ENCODE results near the gene SEPTIN7. TPM values are rescaled to one million over a fixed set of nuclear protein-coding genes. Genes with fewer than 3 reads are reported as not detected.

SEPTIN7 gene
- total RNA-seq, 1 donor: 351 TPM

DNA sequence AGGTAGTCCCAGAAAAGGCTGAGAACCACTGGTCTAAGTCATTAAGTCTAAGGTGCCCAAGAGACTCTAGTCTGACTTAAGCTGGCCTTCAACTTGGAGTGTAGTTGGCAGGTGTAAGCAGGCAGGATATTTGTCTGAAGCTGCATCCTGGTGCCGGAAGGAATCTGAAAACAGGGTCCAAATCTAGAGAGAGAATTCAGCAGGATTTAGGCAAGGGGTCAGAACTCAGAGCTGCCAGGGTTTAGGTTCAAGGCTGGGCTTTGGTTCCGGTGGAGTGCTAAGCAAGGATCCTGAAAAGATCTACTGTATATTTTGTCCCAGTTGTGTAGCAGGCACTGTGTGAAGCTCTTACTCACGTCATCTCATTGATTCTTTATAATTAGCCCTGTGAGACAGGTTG lies 16.5 kb upstream of the SEPTIN7 start:
- TF ChIP-seq, protein P1, sequence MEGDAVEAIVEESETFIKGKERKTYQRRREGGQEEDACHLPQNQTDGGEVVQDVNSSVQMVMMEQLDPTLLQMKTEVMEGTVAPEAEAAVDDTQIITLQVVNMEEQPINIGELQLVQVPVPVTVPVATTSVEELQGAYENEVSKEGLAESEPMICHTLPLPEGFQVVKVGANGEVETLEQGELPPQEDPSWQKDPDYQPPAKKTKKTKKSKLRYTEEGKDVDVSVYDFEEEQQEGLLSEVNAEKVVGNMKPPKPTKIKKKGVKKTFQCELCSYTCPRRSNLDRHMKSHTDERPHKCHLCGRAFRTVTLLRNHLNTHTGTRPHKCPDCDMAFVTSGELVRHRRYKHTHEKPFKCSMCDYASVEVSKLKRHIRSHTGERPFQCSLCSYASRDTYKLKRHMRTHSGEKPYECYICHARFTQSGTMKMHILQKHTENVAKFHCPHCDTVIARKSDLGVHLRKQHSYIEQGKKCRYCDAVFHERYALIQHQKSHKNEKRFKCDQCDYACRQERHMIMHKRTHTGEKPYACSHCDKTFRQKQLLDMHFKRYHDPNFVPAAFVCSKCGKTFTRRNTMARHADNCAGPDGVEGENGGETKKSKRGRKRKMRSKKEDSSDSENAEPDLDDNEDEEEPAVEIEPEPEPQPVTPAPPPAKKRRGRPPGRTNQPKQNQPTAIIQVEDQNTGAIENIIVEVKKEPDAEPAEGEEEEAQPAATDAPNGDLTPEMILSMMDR (IDR thresholded peaks at IDR 0.05; ENCODE audit: insufficient read depth, low read length): no peak

DNA sequence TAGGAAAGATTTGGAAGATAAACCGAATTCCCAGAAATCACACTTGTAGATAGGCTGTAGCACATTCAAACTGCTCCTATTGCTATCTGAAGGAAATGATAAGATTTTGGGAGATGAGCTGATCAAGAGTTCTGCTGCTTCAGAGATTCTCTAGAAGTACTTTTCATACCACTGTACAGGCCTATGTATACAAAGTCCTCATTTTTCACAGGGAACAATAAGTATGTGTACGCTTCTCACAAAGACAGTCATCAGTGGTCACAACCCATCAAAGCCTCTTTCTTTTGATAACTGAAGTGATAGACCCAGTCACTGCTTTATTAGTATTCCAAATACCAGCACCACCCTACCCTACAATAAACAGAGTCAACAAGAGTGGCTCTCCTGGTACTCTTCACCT lies 15.6 kb upstream of the SEPTIN7 start:
- TF ChIP-seq, protein P1 (IDR thresholded peaks at IDR 0.05; ENCODE audit: insufficient read depth, low read length): no peak
- H3K4me3 ChIP-seq (ENCODE audit: low read depth, low read length): no peak overlapping the region
- DNase-seq (ENCODE audit: low read depth): no peak

More for the DNA sequence above, 16.5 kb upstream of the SEPTIN7 start:
- DNase-seq (ENCODE audit: low read depth): no peak
- no peak overlapping the region for H3K4me3 ChIP-seq (ENCODE audit: low read depth, low read length)

DNA sequence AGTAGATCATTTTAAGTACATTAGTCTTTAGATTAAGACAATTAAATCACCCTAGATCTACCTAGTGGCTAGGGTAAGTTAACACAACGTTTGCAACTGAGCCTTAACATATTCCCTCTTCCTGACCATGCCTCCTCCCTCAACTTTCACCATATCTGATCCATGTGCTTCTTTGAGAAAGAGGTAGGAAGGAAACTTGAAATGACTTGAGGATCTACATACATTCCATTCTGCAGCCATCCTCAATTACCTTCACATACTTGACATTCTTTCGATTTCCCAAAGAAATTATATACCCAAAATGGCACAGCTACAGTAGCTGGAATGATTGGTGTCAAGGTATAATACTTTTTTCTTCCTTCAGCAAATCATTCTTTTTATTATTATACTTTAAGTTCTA lies 12.9 kb upstream of the SEPTIN7 start:
- no peak for DNase-seq (ENCODE audit: low read depth)
- H3K4me3 ChIP-seq (ENCODE audit: low read depth, low read length): no peak overlapping the region
- TF ChIP-seq, protein P1 (IDR thresholded peaks at IDR 0.05; ENCODE audit: insufficient read depth, low read length): no peak

DNA sequence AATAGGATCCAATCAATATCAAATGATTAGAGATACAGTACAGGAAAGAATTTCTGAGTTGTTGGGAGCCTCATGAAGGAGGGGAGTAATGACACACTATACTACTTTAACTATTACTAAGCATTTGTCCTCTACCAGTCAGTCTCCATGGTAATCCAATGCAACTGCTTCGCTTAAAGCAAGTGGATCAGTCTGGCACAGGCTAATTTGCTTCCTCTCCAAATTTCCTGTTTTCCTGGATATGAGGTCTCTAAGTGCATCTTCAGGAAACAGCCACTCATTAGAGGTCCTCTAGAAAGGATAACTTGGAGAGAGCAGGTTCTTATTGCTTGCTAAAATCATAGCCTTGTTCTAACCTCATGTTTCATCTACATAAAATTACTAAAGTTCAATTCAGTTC lies 8.4 kb upstream of the SEPTIN7 start:
- no peak for DNase-seq (ENCODE audit: low read depth)
- no peak overlapping the region for H3K4me3 ChIP-seq (ENCODE audit: low read depth, low read length)
- TF ChIP-seq, protein P1 (IDR thresholded peaks at IDR 0.05; ENCODE audit: insufficient read depth, low read length): no peak

DNA sequence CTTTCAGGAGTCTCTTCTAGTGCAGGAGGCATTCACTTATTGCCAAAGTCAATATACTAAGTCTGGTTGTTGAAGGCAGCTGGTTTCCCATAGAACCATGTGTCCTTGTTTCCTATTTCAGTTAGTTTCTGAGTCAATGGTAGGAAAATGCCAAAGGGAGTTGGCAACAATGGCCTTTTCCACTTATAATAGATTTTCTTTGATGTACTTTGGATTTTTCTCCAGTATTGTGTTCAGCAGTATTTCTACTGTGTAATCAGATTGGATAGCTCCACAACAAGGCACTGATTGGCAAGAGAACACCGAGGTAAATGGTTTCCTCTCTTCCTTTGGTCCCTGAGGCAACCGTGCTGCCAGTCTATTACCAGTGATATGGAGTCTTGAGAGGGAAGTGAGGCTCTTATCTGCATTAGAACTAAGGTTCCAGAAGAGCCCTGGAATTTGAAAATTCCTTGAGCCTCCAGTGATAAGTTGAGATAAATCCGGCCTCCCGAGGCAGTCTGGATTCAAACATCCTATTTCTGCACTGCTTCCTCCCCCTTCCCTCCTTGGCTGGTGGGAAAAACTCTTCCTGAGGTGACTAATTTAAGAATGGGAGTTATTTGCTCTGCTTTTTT lies 7.9 kb upstream of the SEPTIN7 start:
- DNase-seq (ENCODE audit: low read depth): peak; percentile 81
- H3K4me3 ChIP-seq (ENCODE audit: low read depth, low read length): no peak overlapping the region
- TF ChIP-seq, protein P1 (IDR thresholded peaks at IDR 0.05; ENCODE audit: insufficient read depth, low read length): no peak

DNA sequence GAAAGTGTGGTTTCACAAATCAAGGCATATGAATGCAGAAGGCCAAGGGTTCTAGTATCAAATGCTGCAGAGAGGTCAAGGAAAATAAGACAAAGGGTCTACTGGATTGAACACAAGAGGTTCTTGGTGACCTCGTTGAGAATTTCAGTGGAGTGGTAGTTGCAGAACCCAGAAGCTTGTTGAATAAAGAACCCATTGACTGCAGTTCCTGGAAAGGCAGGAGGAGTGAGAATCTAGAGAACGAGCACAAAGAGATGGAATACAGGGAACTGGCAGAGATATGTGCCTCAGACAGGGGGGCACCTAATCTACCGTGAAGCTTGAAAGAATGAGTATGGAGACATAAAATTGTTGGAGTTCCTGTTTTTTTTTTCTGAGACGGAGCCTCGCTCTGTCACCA lies 3.5 kb upstream of the SEPTIN7 start:
- TF ChIP-seq, protein P1 (IDR thresholded peaks at IDR 0.05; ENCODE audit: insufficient read depth, low read length): no peak
- no peak for DNase-seq (ENCODE audit: low read depth)
- H3K4me3 ChIP-seq (ENCODE audit: low read depth, low read length): no peak overlapping the region
